HCT116 (cell line): ENCODE measurements around the gene ZNF630. TPM values are rescaled to one million over a fixed set of nuclear protein-coding genes. Genes with fewer than 3 reads are reported as not detected.

ENCODE experiments used
- ATAC-seq: fragments of 200-7000 bp; cut with Tn5 transposase; 2 replicates; pipeline ENCODE4 v1.9.1; 2020; ENCODE audit warnings: mild to moderate bottlenecking, moderate library complexity
- Bru-seq: library from RNA; stranded (reverse); fragments of 400-500 nt; gene quantifications from one replicate; lab custom pipeline; 2021; lab: Mats Ljungman, UMichigan
- BruChase-seq, 2 experiments: library from RNA; stranded (reverse); fragments of 400-500 nt; gene quantifications; one replicate each; lab custom pipeline; 2021; lab: Mats Ljungman, UMichigan
- BruUV-seq: library from RNA; stranded (reverse); fragments of 400-500 nt; replicated peaks from 2 replicates; lab custom pipeline; 2021; lab: Mats Ljungman, UMichigan
- CTCF ChIA-PET: fragments of 300-600 bp; sonication (Branson Sonifier 250); formaldehyde crosslinking; loops from one replicate; lab custom pipeline; 2021; ENCODE audit warnings: antibody characterized with exemption; lab: Charles Lee
- POLR2A ChIA-PET: fragments of 300-600, 350-600 bp; sonication (Branson Sonifier 250); formaldehyde crosslinking; loops from one replicate; lab custom pipeline; 2021; ENCODE audit warnings: antibody characterized with exemption; lab: Charles Lee
- RAD21 ChIA-PET, 2 experiments: fragments of 300-600 bp; sonication (Branson Sonifier 250); formaldehyde crosslinking; loops; one replicate each; lab custom pipeline; 2023; ENCODE audit warnings: low total read pairs in 2 of 2; ENCODE audit not compliant: uncharacterized antibody in 2 of 2, unreplicated experiment in 2 of 2, low non-redundant PET in 1 of 2; lab: Charles Lee
- DNase-seq: peaks from one replicate; pipeline ENCODE4 v3.0.0-alpha.2; 2010; ENCODE audit warnings: low read depth, low spot score
- H2AFZ ChIP-seq: fragments of 200-600 bp; shearing (Covaris generic), sonication (generic); 2 replicates; pipeline ENCODE4 v1.6.1; 2017; ENCODE audit warnings: low read depth, mixed run types, mixed read lengths, antibody characterized with exemption, low read length; ENCODE audit not compliant: poor library complexity, severe bottlenecking
- H3K27ac ChIP-seq: 2 replicates; pipeline ENCODE4 v1.5.1; 2012; ENCODE audit warnings: low read depth, low read length
- H3K27me3 ChIP-seq: fragments of 200-600 bp; sonication (generic); 2 replicates; pipeline ENCODE4 v1.6.1; 2016; ENCODE audit warnings: mixed run types, low read length, mixed read lengths; ENCODE audit not compliant: insufficient read depth
- H3K36me3 ChIP-seq, 2 experiments: fragments of 200-500 bp in 1 of 2; fragments of 200-600 bp in 1 of 2; sonication (Bioruptor generic) in 1 of 2; sonication (generic) in 1 of 2; 2 replicates each; pipeline versions ENCODE4 v1.5.1 to v1.6.1; 2014 to 2016; ENCODE audit warnings: low read length in 2 of 2, inconsistent platforms in 1 of 2, mixed read lengths in 1 of 2, mixed run types in 1 of 2; ENCODE audit not compliant: insufficient read depth in 2 of 2, control insufficient read depth in 1 of 2
- H3K4me1 ChIP-seq, 2 experiments: fragments of 200-600 bp in 1 of 2; sonication (generic) in 1 of 2; 2 replicates each; pipeline versions ENCODE4 v1.5.1 to v1.6.1; 2012 to 2017; ENCODE audit warnings: low read length in 2 of 2, inconsistent platforms in 1 of 2, mild to moderate bottlenecking in 1 of 2, mixed read lengths in 1 of 2, mixed run types in 1 of 2, moderate library complexity in 1 of 2; ENCODE audit not compliant: insufficient read depth in 2 of 2, control insufficient read depth in 1 of 2
- H3K4me2 ChIP-seq: fragments of 200-600 bp; sonication (generic); 2 replicates; pipeline ENCODE4 v1.6.1; 2017; ENCODE audit warnings: mixed run types, low read length, mixed read lengths
- H3K4me3 ChIP-seq, 2 experiments: fragments of 200-600 bp in 1 of 2; sonication (generic) in 1 of 2; replicated peaks in 1 of 2; 2 replicates each; pipeline ENCODE4 v1.5.1; 2011 to 2016; ENCODE audit warnings: low read length in 2 of 2, control low read depth in 1 of 2, low read depth in 1 of 2, mild to moderate bottlenecking in 1 of 2, mixed read lengths in 1 of 2, mixed run types in 1 of 2
- H3K79me2 ChIP-seq: fragments of 200-600 bp; sonication (generic); 2 replicates; pipeline ENCODE4 v1.6.1; 2017; ENCODE audit warnings: mild to moderate bottlenecking, mixed run types, low read length, moderate library complexity, mixed read lengths; ENCODE audit not compliant: insufficient read depth
- H3K9ac ChIP-seq: fragments of 200-600 bp; sonication (generic); 2 replicates; pipeline ENCODE4 v1.6.1; 2016; ENCODE audit warnings: low read length, mixed read lengths
- H3K9me2 ChIP-seq: fragments of 200-600 bp; sonication (generic), shearing (Covaris generic); 2 replicates; pipeline ENCODE4 v1.6.1; 2017; ENCODE audit warnings: mixed run types, mild to moderate bottlenecking, moderate library complexity; ENCODE audit not compliant: insufficient read depth
- H3K9me3 ChIP-seq, 2 experiments: fragments of 200-500 bp in 1 of 2; fragments of 200-600 bp in 1 of 2; sonication (Bioruptor generic) in 1 of 2; sonication (generic) in 1 of 2; 2 replicates each; pipeline ENCODE4 v1.6.1; 2014 to 2017; ENCODE audit warnings: low read length in 2 of 2, mixed read lengths in 2 of 2, inconsistent platforms in 1 of 2, low read depth in 1 of 2, mild to moderate bottlenecking in 1 of 2, mixed run types in 1 of 2, moderate library complexity in 1 of 2; ENCODE audit not compliant: control insufficient read depth in 1 of 2, insufficient read depth in 1 of 2
- H4K20me1 ChIP-seq: fragments of 200-600 bp; sonication (generic), shearing (Covaris generic); 2 replicates; pipeline ENCODE4 v1.6.1; 2017; ENCODE audit warnings: mixed run types, mild to moderate bottlenecking, moderate library complexity; ENCODE audit not compliant: insufficient read depth
- POLR2A ChIP-seq: IDR thresholded peaks from 2 replicates; pipeline ENCODE4 v1.7.0; 2011; ENCODE audit warnings: borderline replicate concordance; ENCODE audit not compliant: insufficient read depth, insufficient read length; ENCODE audit errors: extremely low read depth
- ZNF274 ChIP-seq: fragments of 200-500 bp; sonication (Bioruptor generic); IDR thresholded peaks from 2 replicates; pipeline ENCODE4 v1.6.1; 2014; ENCODE audit warnings: mild to moderate bottlenecking, low read depth, low read length, inconsistent platforms
- intact Hi-C: fragments of 100-400 bp; cut with micrococcal nuclease; formaldehyde crosslinking; loops from 2 replicates; pipeline ENCODE4 v1.10.0; 2022
- long read RNA-seq: library from polyadenylated mRNA; unstranded; transcript quantifications from one replicate; pipeline ENCODE4 v2.0.0, GENCODE V29; 2021; ENCODE audit not compliant: unreplicated experiment
- polyA plus RNA-seq: library from polyadenylated mRNA; unstranded; fragments of >200 nt; gene quantifications from 2 replicates; pipeline ENCODE4 v1.2.1, GENCODE V29; 2012; ENCODE audit warnings: missing spikeins
- total RNA-seq: library from RNA; stranded (reverse); gene quantifications from one replicate; pipeline ENCODE4 v1.2.1, GENCODE V29; 2021; ENCODE audit not compliant: unreplicated experiment
- TF ChIP-seq, protein P1 (sequence below): IDR thresholded peaks from 2 replicates; pipeline ENCODE4 v1.6.1; 2012; ENCODE audit warnings: low read depth
- TF ChIP-seq, protein P2 (sequence below), 3 experiments: fragments of 200-600 bp in 1 of 3; sonication (generic) in 1 of 3; IDR thresholded peaks in 2 of 3; conservative IDR thresholded peaks in 1 of 3; 2 replicates each; pipeline ENCODE4 v1.5.1; 2012 to 2017; ENCODE audit warnings: low read depth in 2 of 3, low read length in 2 of 3, antibody characterized with exemption in 1 of 3, borderline replicate concordance in 1 of 3, control low read depth in 1 of 3, mild to moderate bottlenecking in 1 of 3, mixed read lengths in 1 of 3, mixed run types in 1 of 3, moderate library complexity in 1 of 3; ENCODE audit not compliant: insufficient read depth in 1 of 3

Gene ZNF630
- total RNA-seq: not detected
- polyA plus RNA-seq: not detected in 2 replicates
- Bru-seq, nascent RNA: percentile 6 among the genes with signal in this experiment
- percentile 3 among the genes with signal in this experiment for BruChase-seq, experiment 1, labeled RNA remaining after a 6-hour chase
- percentile 6 among the genes with signal in this experiment for BruChase-seq, experiment 2, labeled RNA remaining after a 2-hour chase
- long read RNA-seq: 0 reads

DNA sequence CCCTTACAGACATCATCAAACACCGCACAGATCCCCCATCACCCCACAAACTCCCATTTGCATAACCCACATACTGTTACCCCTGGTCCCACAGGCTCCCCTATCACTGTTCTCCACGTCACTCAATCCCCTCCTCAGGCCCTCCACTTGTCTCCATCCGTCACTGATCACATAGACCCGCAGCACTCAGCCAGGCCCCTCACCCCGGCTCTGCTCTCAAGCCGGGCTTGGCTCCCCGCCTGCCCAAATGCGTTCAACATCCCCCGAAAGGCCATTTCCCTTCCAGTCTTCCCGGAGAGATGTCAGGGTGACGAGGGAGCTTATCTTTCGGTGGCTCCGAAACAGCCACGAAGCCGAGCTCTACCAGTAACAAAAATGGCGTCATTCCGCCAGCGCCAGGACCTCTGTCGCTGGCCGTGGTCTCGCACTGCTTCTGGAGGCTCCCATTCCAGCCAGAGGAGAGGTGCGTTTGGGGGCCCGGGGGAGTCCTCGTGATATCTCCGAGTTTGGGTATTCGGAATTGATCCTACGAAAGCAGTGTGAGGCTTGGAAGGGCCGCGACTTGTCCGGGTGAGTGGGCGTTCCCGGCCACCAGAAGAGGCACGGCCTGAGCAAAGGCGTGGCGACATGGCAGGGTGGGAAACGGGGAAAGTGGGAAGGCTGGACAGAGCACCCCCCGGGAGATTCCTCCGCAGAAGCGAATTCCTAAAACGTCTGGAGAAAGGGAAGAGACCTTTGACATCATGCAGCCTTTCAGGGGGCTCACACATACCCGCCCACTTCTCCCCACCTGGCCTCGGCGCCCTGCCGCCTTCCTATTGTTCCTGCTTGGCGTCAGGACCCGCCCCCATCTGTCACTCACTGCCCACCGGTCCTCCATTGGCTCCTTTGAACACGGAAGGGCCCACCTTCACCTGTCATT, at the start of gene ZNF630:
Gene ZNF630, minus strand, starts transcription at position 577 of the 922 bp plus-strand sequence. CDS start 4,754 bp downstream, outside the sequence.
- Histone ChIP-seq H3K4me2 (no peak within 1 kb of the TSS), H3K36me3 (no peaks in the 10 kb centered on the region), H3K79me2 (no peaks in the 10 kb centered on the region), H3K27ac (no peak within 1 kb of the TSS), H3K9me3 (no peaks in the 10 kb centered on the region), H3K4me3 (no peak within 1 kb of the TSS), H4K20me1 (no peaks in the 10 kb centered on the region), H3K9me2 (no peaks in the 10 kb centered on the region), H3K4me1 (no peaks in the 10 kb centered on the region), H3K27me3 (no peaks in the 10 kb centered on the region), H2AFZ (no peak within 1 kb of the TSS), H3K9ac (no peak within 1 kb of the TSS)
- ATAC-seq (no peak), DNase-seq (no peak)
- intact Hi-C loops: no loop called here
- TF ChIP-seq ZNF274: no peak
- TF ChIP-seq, protein P1, sequence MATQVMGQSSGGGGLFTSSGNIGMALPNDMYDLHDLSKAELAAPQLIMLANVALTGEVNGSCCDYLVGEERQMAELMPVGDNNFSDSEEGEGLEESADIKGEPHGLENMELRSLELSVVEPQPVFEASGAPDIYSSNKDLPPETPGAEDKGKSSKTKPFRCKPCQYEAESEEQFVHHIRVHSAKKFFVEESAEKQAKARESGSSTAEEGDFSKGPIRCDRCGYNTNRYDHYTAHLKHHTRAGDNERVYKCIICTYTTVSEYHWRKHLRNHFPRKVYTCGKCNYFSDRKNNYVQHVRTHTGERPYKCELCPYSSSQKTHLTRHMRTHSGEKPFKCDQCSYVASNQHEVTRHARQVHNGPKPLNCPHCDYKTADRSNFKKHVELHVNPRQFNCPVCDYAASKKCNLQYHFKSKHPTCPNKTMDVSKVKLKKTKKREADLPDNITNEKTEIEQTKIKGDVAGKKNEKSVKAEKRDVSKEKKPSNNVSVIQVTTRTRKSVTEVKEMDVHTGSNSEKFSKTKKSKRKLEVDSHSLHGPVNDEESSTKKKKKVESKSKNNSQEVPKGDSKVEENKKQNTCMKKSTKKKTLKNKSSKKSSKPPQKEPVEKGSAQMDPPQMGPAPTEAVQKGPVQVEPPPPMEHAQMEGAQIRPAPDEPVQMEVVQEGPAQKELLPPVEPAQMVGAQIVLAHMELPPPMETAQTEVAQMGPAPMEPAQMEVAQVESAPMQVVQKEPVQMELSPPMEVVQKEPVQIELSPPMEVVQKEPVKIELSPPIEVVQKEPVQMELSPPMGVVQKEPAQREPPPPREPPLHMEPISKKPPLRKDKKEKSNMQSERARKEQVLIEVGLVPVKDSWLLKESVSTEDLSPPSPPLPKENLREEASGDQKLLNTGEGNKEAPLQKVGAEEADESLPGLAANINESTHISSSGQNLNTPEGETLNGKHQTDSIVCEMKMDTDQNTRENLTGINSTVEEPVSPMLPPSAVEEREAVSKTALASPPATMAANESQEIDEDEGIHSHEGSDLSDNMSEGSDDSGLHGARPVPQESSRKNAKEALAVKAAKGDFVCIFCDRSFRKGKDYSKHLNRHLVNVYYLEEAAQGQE: no peak
- TF ChIP-seq, protein P2, sequence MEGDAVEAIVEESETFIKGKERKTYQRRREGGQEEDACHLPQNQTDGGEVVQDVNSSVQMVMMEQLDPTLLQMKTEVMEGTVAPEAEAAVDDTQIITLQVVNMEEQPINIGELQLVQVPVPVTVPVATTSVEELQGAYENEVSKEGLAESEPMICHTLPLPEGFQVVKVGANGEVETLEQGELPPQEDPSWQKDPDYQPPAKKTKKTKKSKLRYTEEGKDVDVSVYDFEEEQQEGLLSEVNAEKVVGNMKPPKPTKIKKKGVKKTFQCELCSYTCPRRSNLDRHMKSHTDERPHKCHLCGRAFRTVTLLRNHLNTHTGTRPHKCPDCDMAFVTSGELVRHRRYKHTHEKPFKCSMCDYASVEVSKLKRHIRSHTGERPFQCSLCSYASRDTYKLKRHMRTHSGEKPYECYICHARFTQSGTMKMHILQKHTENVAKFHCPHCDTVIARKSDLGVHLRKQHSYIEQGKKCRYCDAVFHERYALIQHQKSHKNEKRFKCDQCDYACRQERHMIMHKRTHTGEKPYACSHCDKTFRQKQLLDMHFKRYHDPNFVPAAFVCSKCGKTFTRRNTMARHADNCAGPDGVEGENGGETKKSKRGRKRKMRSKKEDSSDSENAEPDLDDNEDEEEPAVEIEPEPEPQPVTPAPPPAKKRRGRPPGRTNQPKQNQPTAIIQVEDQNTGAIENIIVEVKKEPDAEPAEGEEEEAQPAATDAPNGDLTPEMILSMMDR (IDR thresholded peaks at IDR 0.05 in 2 of 3, conservative IDR thresholded peaks at IDR 0.05 in 1 of 3; ENCODE audit: borderline replicate concordance in 1 of 3, insufficient read depth in 1 of 3, low read depth in 2 of 3, low read length in 2 of 3): no peak
- TF ChIP-seq POLR2A: no peak
- ChIA-PET CTCF (no interaction called here), POLR2A (no interaction called here), RAD21 (no interaction called here)
- BruUV-seq: no TSS peak
